Measurements from ENCODE around the gene TRIM71.
"Not testable (repeated sequence)": the region's sequence is repeated elsewhere in the genome, so short reads cannot be mapped to it uniquely, and the experiment has no call there.

TRIM71 gene

GRCh38 chr3:32819551-32820348, 2.0 kb downstream of the TRIM71 start:
- no peak for DNase-seq (ENCODE audit: low read depth)

- DNase-seq (ENCODE audit: low read depth): no peak
Observed at GRCh38 chr3:32820430-32820829, 2.6 kb downstream of the TRIM71 start.

GRCh38 chr3:32820971-32821685, 3.3 kb downstream of the TRIM71 start:
- DNase-seq (ENCODE audit: low read depth): no peak

GRCh38 chr3:32821686-32822296, 4.0 kb downstream of the TRIM71 start:
- no peak for DNase-seq (ENCODE audit: low read depth)

- DNase-seq (ENCODE audit: low read depth): no peak
Observed at GRCh38 chr3:32822609-32823498, 5.1 kb downstream of the TRIM71 start.

- DNase-seq (ENCODE audit: low read depth): not testable (repeated sequence)
Observed at GRCh38 chr3:32823641-32824184, 5.9 kb downstream of the TRIM71 start.

GRCh38 chr3:32825601-32826375, 8.0 kb downstream of the TRIM71 start:
- no peak for DNase-seq (ENCODE audit: low read depth)

- DNase-seq (ENCODE audit: low read depth): no peak
Observed at GRCh38 chr3:32831062-32831461, 13.3 kb downstream of the TRIM71 start.

GRCh38 chr3:32831791-32832190, 14.0 kb downstream of the TRIM71 start:
- DNase-seq (ENCODE audit: low read depth): no peak

GRCh38 chr3:32832193-32832592, 14.4 kb downstream of the TRIM71 start:
- DNase-seq (ENCODE audit: low read depth): no peak

GRCh38 chr3:32835049-32835371, 17.2 kb downstream of the TRIM71 start:
- no peak for DNase-seq (ENCODE audit: low read depth)

- DNase-seq (ENCODE audit: low read depth): no peak
Observed at GRCh38 chr3:32835961-32836360, 18.2 kb downstream of the TRIM71 start.

- no peak for DNase-seq (ENCODE audit: low read depth)
Observed at GRCh38 chr3:32836601-32837000, 18.8 kb downstream of the TRIM71 start.

- no peak for DNase-seq (ENCODE audit: low read depth)
Observed at GRCh38 chr3:32837366-32837765, 19.6 kb downstream of the TRIM71 start.

- DNase-seq (ENCODE audit: low read depth): no peak
Observed at GRCh38 chr3:32837789-32838188, 20.0 kb downstream of the TRIM71 start.

GRCh38 chr3:32839714-32840085, 21.9 kb downstream of the TRIM71 start:
- no peak for DNase-seq (ENCODE audit: low read depth)

- DNase-seq (ENCODE audit: low read depth): no peak
Observed at GRCh38 chr3:32840086-32840841, 22.5 kb downstream of the TRIM71 start.

- DNase-seq (ENCODE audit: low read depth): no peak
Observed at GRCh38 chr3:32841341-32841740, 23.5 kb downstream of the TRIM71 start.

- DNase-seq (ENCODE audit: low read depth): no peak
Observed at GRCh38 chr3:32841867-32842470, 24.2 kb downstream of the TRIM71 start.

GRCh38 chr3:32842531-32842931, 24.7 kb downstream of the TRIM71 start:
- no peak for DNase-seq (ENCODE audit: low read depth)

All from HS-27A (cell line).